ENCODE data around the gene CROCC2.
"Not testable (repeated sequence)": the region's sequence is repeated elsewhere in the genome, so short reads cannot be mapped to it uniquely, and the experiment has no call there.

CROCC2 gene

GRCh38 chr2:240972201-240972600 is 66.1 kb downstream of the CROCC2 start:
- no peak for DNase-seq

- DNase-seq: no peak
Observed at GRCh38 chr2:240972636-240973521, 66.7 kb downstream of the CROCC2 start.

DNA sequence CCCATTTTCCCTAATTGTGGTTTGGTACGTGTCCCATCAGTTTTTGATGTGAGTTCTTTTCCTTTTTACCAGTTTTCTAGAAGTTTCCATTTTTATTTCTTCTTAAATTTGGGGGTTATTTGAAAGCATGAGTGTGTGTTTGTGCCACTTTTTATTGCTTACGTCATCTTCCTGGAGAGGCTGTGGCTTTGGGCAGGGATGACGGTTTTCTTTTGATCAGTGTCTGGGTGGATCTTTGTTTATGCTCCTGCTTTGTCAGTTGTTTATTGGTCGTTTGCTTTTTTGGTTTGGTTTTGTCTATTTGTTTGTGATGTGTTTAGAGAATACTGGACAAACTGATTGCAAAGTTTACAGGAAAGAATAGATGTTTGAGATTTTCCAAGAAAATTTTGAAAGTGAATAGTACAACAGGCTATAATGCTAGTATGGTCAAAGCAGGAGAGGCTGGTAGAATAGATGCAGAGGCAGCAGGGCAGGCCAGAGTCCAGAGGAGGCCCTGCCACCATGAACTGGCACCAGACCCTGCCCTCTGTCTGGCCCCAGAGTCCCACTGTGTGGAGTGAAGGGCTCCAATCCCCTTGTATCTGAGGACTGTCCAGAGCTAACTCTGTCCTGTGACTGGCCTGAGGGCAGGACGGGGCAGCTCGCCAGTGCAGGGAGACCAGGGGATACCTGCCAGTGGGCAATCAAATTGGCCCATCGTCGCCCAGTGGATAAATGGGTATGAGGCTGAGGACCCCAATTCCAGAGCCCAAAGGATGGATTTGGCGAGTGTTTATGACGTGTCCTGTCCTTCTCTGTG is 68.8 kb downstream of the CROCC2 start:
- DNase-seq: no peak

- DNase-seq: not testable (repeated sequence)
Observed at GRCh38 chr2:240975903-240976302, 69.8 kb downstream of the CROCC2 start.

- no peak for DNase-seq
Observed at GRCh38 chr2:240981280-240981679, 75.1 kb downstream of the CROCC2 start.

DNA sequence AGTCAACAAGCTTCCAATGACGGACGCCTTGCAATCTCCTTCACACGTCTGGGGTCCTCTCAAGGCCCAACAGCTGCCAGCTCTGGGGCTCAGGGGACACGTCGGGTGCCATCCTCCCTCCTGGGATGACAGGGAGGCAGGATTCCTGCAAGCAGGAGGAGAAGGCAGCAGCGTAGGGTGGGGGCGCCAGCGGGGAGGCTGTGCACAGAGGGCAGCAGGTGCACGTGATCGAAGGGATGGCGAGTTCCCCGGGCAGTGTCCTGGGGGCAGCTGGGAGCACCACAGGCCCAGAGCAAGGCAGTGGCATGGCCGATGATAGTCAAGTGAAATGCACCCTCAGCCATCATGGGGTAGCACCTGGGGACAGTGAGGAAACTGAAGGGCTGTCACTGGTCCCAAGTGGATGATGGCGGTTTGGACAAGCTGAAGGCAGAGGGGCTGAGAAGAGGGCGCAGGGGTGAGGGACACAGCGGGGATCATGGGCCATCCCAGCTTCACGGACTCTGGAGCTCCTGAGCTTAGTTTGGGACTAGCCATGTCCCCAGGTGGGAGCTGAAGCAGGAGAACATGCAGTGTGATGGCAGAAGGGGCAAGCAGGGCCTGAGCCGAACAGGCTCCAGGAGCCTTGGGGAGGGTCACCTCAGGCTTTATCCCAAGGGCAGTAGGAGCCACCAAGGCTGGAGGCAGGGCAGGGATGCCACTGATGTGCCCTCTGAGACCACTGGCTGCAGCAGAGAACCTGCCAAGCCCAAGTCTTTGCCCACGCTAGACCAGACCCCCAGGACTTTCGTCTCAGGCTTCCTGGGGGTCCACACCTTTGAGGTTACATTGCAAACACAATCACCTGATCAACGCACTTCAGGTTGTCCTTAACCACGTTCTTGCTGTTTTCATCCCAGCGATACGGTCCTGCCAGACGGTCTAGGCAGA is 76.0 kb downstream of the CROCC2 start:
- no peak for DNase-seq

- DNase-seq: no peak
Observed at GRCh38 chr2:240982821-240983281, 76.7 kb downstream of the CROCC2 start.

GRCh38 chr2:240983361-240983995 is 77.3 kb downstream of the CROCC2 start:
- no peak for DNase-seq

- no peak for DNase-seq
Observed at GRCh38 chr2:240983996-240984498, 77.9 kb downstream of the CROCC2 start.

GRCh38 chr2:240985881-240986786 is 80.0 kb downstream of the CROCC2 start:
- no peak for DNase-seq

- no peak for DNase-seq
Observed at GRCh38 chr2:240986787-240987411, 80.8 kb downstream of the CROCC2 start.

GRCh38 chr2:240987588-240987987 is 81.5 kb downstream of the CROCC2 start:
- DNase-seq: no peak

DNA sequence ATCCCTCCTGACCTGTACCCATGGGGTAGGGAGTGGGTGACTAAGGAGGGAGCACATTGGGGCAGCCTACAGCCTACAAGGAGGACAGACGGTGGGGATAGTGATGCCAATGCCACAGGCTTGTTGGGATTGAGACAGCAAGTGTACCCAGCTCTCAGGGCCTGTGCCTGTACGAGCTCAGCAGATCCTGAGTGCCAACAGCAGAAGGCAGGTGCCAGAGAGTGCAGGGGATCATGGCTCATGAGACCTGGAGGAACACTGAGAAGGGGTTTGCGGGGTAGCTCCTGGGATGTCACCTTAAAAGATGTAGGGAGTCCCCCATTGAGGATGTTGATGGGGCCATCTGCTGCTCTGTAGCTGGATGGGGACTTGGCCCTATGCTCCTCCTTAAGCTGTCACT is 82.0 kb downstream of the CROCC2 start:
- no peak for DNase-seq

DNA sequence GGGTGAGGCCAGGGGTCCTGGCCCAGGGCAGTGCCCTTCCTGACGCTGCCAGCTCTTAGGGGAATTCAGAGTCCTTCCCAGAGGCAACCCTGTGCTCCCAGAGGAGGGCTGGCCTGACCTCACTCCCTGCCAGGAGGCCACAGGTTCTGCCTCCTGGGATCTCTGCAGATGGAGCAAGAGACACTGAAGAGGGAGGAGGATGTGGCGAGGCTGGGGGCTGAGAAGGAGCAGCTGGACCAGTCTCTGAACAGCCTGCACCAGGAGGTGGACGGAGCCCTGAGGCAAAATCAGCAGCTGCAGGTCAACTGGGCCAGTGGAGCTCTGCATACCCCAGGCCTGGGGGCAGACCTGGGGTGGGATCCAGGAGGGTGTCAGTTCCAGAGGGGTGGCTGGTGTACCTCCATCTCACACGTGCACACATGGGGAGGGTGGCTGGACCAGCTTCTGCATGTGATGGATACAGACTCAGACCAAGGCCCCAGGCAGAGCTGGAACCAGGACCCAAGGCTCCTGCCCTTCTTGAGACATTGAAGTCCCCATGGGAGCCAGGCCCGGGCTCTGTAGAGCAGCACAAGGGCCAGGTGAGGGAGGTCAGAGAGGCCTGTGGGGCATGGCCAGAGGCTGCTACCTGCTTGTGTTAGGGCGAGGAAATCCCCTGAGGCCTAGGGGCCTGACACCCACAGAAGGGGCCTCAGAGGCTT is 82.6 kb downstream of the CROCC2 start:
- no peak for DNase-seq

GRCh38 chr2:240989451-240990265 is 83.5 kb downstream of the CROCC2 start:
- DNase-seq: no peak

DNA sequence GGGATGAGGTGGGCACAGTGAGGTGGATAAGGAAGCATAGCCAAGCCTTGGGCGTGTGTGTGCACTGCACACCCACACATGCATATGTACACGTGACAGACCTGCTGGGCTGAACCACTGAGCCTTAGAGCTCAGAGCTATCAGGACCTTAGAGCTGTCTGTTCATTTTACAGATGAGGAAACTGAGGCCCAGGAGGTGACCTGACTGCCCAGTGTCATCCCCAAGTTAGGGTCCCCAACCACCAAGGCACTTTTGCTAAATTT is 84.1 kb downstream of the CROCC2 start:
- no peak for DNase-seq

DNA sequence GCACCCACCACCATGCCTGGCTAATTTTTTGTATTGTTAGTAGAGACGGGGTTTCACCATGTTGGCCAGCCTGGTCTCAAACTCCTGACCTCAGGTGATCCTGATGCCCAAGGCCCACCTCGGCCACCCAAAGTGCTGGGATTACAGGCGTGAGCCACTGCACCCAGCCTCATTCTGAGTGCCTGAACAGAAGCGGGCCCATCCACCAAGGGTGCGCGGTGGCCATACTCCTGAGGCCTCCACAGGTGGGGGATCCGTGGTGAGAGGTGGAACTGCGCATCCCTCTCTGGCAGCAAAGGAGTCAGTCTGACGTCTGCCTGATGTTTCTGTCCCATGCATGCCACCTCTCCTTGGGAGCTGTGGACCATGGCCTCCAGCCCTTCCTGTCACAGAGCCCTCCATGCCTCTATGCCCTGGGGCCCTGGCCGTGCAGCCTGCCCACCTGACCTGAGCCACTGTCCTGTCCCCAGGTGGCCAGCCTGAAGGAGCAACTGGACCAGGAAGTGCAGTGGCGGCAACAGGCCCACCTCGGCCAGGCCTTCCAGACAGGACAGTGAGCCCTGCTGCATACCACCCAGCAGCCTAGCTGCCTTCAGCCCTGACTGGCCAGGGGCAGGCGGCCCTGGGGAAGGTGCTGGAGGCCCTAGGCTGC is 84.7 kb downstream of the CROCC2 start:
- no peak for DNase-seq
